ENCODE results near the gene MALRD1.

DNA sequence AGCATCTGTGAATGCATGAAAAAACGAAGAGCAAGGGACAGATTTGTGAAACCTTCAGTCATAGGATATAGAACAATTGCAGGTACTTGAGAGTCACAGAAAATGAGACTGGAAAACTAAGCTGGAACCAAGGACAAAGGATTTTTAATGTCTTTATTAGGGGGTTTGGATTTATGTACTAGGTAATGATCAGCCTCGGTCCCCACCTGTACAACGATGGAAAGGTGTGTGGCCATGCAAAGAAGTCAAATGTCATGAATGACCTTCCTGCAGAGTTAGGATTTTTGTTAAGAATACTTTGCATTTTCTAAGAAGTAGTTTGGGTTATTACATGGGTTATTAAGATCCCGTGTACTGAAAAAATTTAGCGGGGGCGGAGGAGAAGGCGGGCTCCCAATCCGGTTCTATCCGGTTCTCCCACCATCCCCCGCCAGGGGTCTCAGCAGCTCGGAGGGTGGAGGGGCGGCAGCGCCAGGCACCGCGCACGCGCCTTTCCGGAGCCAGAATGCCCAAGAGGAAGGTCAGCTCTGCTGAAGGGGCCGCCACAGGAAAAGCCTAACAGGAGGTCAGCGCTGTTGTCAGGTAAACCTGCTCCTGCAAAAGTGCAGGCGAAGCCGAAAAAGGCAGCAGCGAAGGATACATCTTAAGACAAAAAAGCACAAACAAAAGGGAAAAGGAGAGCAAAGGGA is 440.1 kb downstream of the MALRD1 start:
- TF ChIP-seq, protein P1, sequence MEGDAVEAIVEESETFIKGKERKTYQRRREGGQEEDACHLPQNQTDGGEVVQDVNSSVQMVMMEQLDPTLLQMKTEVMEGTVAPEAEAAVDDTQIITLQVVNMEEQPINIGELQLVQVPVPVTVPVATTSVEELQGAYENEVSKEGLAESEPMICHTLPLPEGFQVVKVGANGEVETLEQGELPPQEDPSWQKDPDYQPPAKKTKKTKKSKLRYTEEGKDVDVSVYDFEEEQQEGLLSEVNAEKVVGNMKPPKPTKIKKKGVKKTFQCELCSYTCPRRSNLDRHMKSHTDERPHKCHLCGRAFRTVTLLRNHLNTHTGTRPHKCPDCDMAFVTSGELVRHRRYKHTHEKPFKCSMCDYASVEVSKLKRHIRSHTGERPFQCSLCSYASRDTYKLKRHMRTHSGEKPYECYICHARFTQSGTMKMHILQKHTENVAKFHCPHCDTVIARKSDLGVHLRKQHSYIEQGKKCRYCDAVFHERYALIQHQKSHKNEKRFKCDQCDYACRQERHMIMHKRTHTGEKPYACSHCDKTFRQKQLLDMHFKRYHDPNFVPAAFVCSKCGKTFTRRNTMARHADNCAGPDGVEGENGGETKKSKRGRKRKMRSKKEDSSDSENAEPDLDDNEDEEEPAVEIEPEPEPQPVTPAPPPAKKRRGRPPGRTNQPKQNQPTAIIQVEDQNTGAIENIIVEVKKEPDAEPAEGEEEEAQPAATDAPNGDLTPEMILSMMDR (IDR thresholded peaks at IDR 0.05) = no peak
- TF ChIP-seq POLR2A (IDR thresholded peaks at IDR 0.05) = no peak
- TF ChIP-seq POLR2AphosphoS5 (IDR thresholded peaks at IDR 0.05) = no peak
- TF ChIP-seq EP300 (IDR thresholded peaks at IDR 0.05) = no peak

Data from sigmoid colon (tissue), 4 donors.